PFSK-1 (cell line): Measurements from ENCODE around the gene GALNT12.

Experiments used
- FOXP2 ChIP-seq: optimal IDR thresholded peaks from 2 replicates; pipeline ENCODE3; 2011; ENCODE audit warnings: borderline replicate concordance, control low read depth, inconsistent platforms; ENCODE audit not compliant: insufficient read depth; ENCODE audit errors: extremely low read length, extremely low read depth
- POLR2AphosphoS5 ChIP-seq: IDR thresholded peaks from 2 replicates; pipeline ENCODE4 v1.6.1; 2012; ENCODE audit warnings: low read depth, mild to moderate bottlenecking, control low read depth, low read length, moderate library complexity
- REST ChIP-seq, 2 experiments: IDR thresholded peaks; 2 replicates each; pipeline versions ENCODE4 v1.6.1 to v1.8.0; 2011 to 2012; ENCODE audit warnings: low read depth in 2 of 2, low read length in 2 of 2, control low read depth in 1 of 2, inconsistent platforms in 1 of 2, mild to moderate bottlenecking in 1 of 2, moderate library complexity in 1 of 2; ENCODE audit not compliant: insufficient read depth in 1 of 2
- SIN3A ChIP-seq: IDR thresholded peaks from 2 replicates; pipeline ENCODE4 v1.6.1; 2012; ENCODE audit warnings: mild to moderate bottlenecking, low read length, moderate library complexity, borderline replicate concordance; ENCODE audit not compliant: insufficient read depth
- TAF1 ChIP-seq: IDR thresholded peaks from 2 replicates; pipeline ENCODE4 v1.6.1; 2012; ENCODE audit warnings: low read length, control low read depth, borderline replicate concordance; ENCODE audit not compliant: insufficient read depth

Gene GALNT12

GRCh38 chr9:98851730-98852459 is 44.4 kb downstream of the GALNT12 start:
- TF ChIP-seq POLR2AphosphoS5, result no peak
- no peak for TF ChIP-seq TAF1
- TF ChIP-seq REST (IDR thresholded peaks at IDR 0.05; ENCODE audit: insufficient read depth in 1 of 2, low read depth in 2 of 2, low read length in 2 of 2), result no peak
- TF ChIP-seq FOXP2, result no peak
- TF ChIP-seq SIN3A, result no peak

DNA sequence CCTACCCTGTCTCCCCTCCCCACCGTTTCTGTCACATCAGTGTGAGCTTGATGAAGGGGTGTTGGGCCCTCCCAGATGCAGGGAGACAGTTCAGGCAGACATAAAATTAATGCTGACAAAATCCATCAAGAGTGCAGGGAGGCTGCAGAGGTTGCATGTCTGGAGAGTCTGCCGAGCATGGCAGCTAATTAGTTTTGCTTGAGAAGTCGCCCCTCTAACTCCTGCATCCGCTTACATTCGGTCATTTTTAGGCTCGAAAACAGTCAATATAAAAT is 44.9 kb downstream of the GALNT12 start:
- TF ChIP-seq SIN3A (no peak), FOXP2 (no peak), REST (IDR thresholded peaks at IDR 0.05; ENCODE audit: insufficient read depth in 1 of 2, low read depth in 2 of 2, low read length in 2 of 2) (no peak), TAF1 (no peak), POLR2AphosphoS5 (no peak)

DNA sequence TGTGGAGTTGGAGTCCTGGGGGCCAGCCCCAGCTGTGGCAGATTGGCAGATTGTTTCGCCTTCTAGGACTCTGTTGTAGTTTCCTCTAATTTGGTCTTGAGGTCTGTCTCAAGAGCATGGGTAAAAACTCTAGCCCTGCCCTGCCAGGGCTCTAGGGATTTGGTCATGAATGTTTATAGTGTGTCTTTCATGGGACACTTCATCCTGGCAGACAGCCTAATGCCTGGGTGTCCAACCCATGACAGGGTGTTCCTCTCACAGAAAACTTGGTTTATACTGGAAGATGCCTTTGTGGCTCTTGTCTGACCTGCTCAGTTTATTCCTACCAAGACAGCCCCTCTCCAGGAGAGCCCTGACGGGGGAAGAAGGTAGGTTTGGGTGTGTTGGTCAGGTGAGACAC is 45.5 kb downstream of the GALNT12 start:
- TF ChIP-seq FOXP2, result no peak
- TF ChIP-seq TAF1, result no peak
- no peak for TF ChIP-seq REST (IDR thresholded peaks at IDR 0.05; ENCODE audit: insufficient read depth in 1 of 2, low read depth in 2 of 2, low read length in 2 of 2)

GRCh38 chr9:98854266-98854665 is 46.8 kb downstream of the GALNT12 start:
- TF ChIP-seq SIN3A (no peak), FOXP2 (no peak), POLR2AphosphoS5 (no peak), TAF1 (no peak), REST (IDR thresholded peaks at IDR 0.05; ENCODE audit: insufficient read depth in 1 of 2, low read depth in 2 of 2, low read length in 2 of 2) (no peak)

DNA sequence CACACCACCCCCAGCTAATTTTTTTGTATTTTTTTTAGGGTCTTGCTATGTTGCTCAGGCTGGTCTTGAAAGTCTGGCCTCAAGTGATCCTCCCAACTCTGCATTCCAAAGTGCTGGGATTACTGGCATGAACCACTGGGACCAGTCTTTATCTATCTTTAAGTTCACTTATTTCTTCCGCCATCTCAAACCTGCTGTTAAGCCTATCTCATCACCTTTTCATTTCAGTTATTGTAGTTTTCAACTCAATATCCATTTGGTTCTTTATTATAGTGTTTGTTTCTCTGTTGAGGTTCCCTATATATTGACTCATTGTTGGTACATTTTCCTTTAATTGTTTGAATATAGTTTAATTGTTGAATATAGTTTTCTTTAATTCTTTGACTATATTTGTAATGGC is 48.1 kb downstream of the GALNT12 start:
- no peak for TF ChIP-seq TAF1
- no peak for TF ChIP-seq FOXP2
- TF ChIP-seq POLR2AphosphoS5, result no peak
- no peak for TF ChIP-seq SIN3A
- TF ChIP-seq REST (IDR thresholded peaks at IDR 0.05; ENCODE audit: insufficient read depth in 1 of 2, low read depth in 2 of 2, low read length in 2 of 2), result no peak
